ENCODE measurements around the gene CAGE1. TPM values are rescaled to one million over a fixed set of nuclear protein-coding genes. Genes with fewer than 3 reads are reported as not detected.
A peak's percentile ranks its signal among the peaks of the same experiment; 100 is the strongest.

Gene CAGE1
- not detected for total RNA-seq

DNA sequence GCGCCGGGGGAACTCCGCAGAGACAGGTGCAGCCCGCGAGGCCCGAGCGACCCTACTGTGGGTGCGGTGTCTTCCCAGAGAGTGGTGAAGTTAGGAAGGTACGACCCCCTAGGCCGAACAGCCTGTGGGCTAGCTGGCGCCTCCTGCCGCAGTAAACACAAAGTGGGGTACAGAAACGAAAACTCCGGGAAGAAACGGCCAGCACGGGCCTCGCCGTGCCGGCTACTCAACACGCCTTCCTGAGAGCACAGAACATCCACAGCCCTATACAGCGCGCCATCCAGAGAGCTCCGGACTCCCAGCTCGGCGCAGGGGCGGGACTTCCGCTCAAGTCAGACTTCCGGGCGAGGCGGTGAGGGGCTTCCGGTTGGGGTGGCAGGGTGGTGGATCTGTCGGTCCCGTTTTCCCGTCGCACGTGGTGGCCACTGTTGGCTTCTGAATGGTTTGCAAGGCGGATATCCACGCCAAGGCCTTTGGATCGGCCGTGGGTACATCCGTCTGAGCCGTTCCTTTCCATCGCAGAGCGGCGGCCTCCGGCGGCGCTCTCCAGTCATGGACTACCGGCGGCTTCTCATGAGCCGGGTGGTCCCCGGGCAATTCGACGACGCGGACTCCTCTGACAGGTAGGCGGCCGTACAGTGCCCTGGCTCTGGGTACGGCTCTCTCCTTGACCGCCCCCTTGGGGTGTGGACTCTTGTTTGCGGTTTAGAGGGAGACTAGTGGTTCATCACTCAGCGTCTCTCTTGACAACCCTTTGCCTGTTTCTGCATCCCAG lies at the start of gene CAGE1, which contains the start of gene RIOK1:
Gene CAGE1, minus strand, starts transcription at position 292 of the 775 bp plus-strand sequence. CDS start 2,569 bp downstream, outside the sequence.
Gene RIOK1, plus strand, starts transcription at position 358 of the 775 bp plus-strand sequence. Its CDS starts 195 bp downstream, at position 553.
- peak; percentile 59 to 64 for TF ChIP-seq POLR2A (IDR thresholded peaks at IDR 0.05)
- TF ChIP-seq, protein P1, sequence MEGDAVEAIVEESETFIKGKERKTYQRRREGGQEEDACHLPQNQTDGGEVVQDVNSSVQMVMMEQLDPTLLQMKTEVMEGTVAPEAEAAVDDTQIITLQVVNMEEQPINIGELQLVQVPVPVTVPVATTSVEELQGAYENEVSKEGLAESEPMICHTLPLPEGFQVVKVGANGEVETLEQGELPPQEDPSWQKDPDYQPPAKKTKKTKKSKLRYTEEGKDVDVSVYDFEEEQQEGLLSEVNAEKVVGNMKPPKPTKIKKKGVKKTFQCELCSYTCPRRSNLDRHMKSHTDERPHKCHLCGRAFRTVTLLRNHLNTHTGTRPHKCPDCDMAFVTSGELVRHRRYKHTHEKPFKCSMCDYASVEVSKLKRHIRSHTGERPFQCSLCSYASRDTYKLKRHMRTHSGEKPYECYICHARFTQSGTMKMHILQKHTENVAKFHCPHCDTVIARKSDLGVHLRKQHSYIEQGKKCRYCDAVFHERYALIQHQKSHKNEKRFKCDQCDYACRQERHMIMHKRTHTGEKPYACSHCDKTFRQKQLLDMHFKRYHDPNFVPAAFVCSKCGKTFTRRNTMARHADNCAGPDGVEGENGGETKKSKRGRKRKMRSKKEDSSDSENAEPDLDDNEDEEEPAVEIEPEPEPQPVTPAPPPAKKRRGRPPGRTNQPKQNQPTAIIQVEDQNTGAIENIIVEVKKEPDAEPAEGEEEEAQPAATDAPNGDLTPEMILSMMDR (IDR thresholded peaks at IDR 0.05 in 4 of 5, conservative IDR thresholded peaks at IDR 0.05 in 1 of 5), result no peak
- Histone ChIP-seq H3K27ac (peak within 1 kb of the TSS; percentile 89 to 91 (median 90)), H3K4me1 (peaks cover 15 to 21% of the 10 kb centered on the region in 2 donors), H3K27me3 (no peaks in the 10 kb centered on the region), H3K36me3 (peaks cover 0 to 18% of the 10 kb centered on the region in 2 donors), H3K9me3 (no peaks in the 10 kb centered on the region), H3K4me3 (peak within 1 kb of the TSS; percentile 86 to 99 (median 94))
- ATAC-seq (peak; percentile 96 to 98), DNase-seq (peak; percentile 90 to 92)
- in situ Hi-C loops (cut with MboI; ENCODE audit: low sequenced_read_pairs in 4 of 4) (loop anchor here in 2 of 4 donors (10.0 kb wide), 2 partner anchors 65 to 85 kb away; no protein-coding TSS in a partner anchor), intact Hi-C loops (cut with DNase I; ENCODE audit: low total_unique reads) (loop anchor here (1.0 to 10.0 kb wide), 3 partner anchors 76 to 705 kb away; partner anchors contain the start of genes SNRNP48 and SSR1)

DNA sequence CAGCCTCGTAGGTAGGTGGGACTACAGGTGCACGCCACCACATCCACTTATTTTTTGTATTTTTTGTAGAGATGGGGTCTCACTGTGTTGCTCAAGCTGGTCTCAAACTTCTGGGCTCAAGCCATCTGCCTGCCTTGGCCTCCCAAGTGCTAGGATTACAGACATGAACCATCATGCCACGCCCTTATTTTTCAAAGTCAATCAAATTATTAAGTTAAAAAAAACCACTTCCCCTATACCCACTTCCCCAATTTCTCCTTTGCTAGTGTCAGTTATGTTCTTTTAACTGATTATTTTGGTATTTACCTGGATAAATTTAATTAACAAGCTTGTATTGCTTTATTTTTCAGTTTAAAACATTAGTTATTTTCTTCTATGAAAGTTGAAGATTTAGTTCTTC lies 49.7 kb upstream of the CAGE1 start:
- H3K4me1 ChIP-seq, result no peaks in the 10 kb centered on the region
- H3K27me3 ChIP-seq, result no peaks in the 10 kb centered on the region
- no peak for TF ChIP-seq POLR2A (IDR thresholded peaks at IDR 0.05)
- TF ChIP-seq, protein P1 (IDR thresholded peaks at IDR 0.05 in 4 of 5, conservative IDR thresholded peaks at IDR 0.05 in 1 of 5), result no peak
- no peak overlapping the region for H3K27ac ChIP-seq
- intact Hi-C loops (cut with DNase I; ENCODE audit: low total_unique reads), result no loop called here
- H3K4me3 ChIP-seq, result no peak overlapping the region
- no peaks in the 10 kb centered on the region for H3K36me3 ChIP-seq
- no peaks in the 10 kb centered on the region for H3K9me3 ChIP-seq
- in situ Hi-C loops (cut with MboI; ENCODE audit: low sequenced_read_pairs in 4 of 4), result no loop called here
- ATAC-seq (no peak), DNase-seq (no peak)

DNA sequence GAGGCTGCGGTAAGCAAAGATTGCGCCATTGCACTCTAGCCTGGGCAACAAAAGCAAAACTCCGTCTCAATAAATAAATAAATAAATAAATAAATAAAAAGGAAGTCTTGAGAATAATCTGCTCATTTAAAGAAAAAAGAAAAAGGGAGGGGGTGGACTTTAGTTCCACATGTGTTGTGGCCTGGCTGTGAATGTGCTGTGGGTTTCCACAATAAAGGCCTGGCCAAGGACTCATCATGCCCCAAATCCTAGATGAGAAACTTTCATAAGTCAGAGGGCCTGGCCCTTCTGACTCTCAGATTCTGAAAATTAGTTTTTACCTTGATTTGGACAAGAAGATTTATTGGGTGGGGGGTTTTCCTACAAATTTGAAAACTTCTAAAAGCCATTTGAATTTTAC lies 48.5 kb upstream of the CAGE1 start:
- Histone ChIP-seq H3K4me1 (no peaks in the 10 kb centered on the region), H3K27ac (no peak overlapping the region), H3K4me3 (no peak overlapping the region), H3K36me3 (no peaks in the 10 kb centered on the region), H3K9me3 (no peaks in the 10 kb centered on the region), H3K27me3 (peaks cover 0 to under 1% (median 0%) of the 10 kb centered on the region in 3 donors)
- TF ChIP-seq, protein P1 (IDR thresholded peaks at IDR 0.05 in 4 of 5, conservative IDR thresholded peaks at IDR 0.05 in 1 of 5), result no peak
- no peak for TF ChIP-seq POLR2A (IDR thresholded peaks at IDR 0.05)
- ATAC-seq, result no peak
- intact Hi-C loops (cut with DNase I; ENCODE audit: low total_unique reads) (no loop called here), in situ Hi-C loops (cut with MboI; ENCODE audit: low sequenced_read_pairs in 4 of 4) (no loop called here)
- no peak for DNase-seq

DNA sequence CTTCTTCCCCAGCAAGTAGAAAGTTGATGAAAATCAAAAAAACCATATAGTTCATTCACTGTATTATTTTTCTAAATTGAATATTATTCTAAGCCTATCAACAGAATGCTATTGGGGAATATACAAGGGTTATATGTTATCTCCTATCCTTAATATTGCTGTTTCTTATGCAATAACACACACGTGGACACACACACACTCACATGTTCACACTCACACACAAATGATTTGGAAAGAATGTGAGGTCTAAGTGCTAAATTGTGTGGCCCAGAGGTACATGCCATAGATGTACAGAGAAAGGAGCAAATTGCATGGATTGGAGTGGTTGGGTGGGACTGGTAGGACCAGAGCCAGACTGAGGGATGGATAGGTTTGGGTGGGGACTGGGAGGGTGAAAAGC lies 45.1 kb upstream of the CAGE1 start:
- Histone ChIP-seq H3K27me3 (peaks cover 0 to 6% (median 0%) of the 10 kb centered on the region in 3 donors), H3K4me1 (no peaks in the 10 kb centered on the region), H3K27ac (no peak overlapping the region), H3K36me3 (no peaks in the 10 kb centered on the region), H3K4me3 (no peak overlapping the region), H3K9me3 (no peaks in the 10 kb centered on the region)
- ATAC-seq (no peak), DNase-seq (no peak)
- intact Hi-C loops (cut with DNase I; ENCODE audit: low total_unique reads), result no loop called here
- in situ Hi-C loops (cut with MboI; ENCODE audit: low sequenced_read_pairs in 4 of 4), result no loop called here
- TF ChIP-seq POLR2A (IDR thresholded peaks at IDR 0.05), result no peak
- TF ChIP-seq, protein P1 (IDR thresholded peaks at IDR 0.05 in 4 of 5, conservative IDR thresholded peaks at IDR 0.05 in 1 of 5), result no peak
